Esophagus muscularis mucosa (tissue), 4 donors: ENCODE measurements around the gene ANKRD16.
A peak's percentile ranks its signal among the peaks of the same experiment; 100 is the strongest.

Source experiments
- EP300 ChIP-seq: sonication (generic); formaldehyde crosslinking; IDR thresholded peaks from one replicate; pipeline ENCODE4 v1.6.1; 2017; ENCODE audit warnings: antibody characterized with exemption
- POLR2A ChIP-seq: fragments of 450-650 bp; IDR thresholded peaks from one replicate; pipeline ENCODE4 v1.6.1; 2017; ENCODE audit warnings: antibody characterized with exemption, moderate library complexity, mild to moderate bottlenecking, low read depth
- POLR2AphosphoS5 ChIP-seq, 2 donors: sonication (generic); formaldehyde crosslinking; IDR thresholded peaks; one replicate each; pipeline ENCODE4 v1.6.1; 2017; ENCODE audit warnings: antibody characterized with exemption in 2 of 2
- TF ChIP-seq, protein P1 (sequence below), 3 experiments: fragments of 200-600 bp in 2 of 3; fragments of 450-650 bp in 1 of 3; sonication (generic) in 2 of 3; IDR thresholded peaks; one replicate each; pipeline ENCODE4 v1.5.1; 2017 to 2019; ENCODE audit warnings: antibody characterized with exemption in 3 of 3, mild to moderate bottlenecking in 2 of 3, moderate library complexity in 1 of 3

DNA sequence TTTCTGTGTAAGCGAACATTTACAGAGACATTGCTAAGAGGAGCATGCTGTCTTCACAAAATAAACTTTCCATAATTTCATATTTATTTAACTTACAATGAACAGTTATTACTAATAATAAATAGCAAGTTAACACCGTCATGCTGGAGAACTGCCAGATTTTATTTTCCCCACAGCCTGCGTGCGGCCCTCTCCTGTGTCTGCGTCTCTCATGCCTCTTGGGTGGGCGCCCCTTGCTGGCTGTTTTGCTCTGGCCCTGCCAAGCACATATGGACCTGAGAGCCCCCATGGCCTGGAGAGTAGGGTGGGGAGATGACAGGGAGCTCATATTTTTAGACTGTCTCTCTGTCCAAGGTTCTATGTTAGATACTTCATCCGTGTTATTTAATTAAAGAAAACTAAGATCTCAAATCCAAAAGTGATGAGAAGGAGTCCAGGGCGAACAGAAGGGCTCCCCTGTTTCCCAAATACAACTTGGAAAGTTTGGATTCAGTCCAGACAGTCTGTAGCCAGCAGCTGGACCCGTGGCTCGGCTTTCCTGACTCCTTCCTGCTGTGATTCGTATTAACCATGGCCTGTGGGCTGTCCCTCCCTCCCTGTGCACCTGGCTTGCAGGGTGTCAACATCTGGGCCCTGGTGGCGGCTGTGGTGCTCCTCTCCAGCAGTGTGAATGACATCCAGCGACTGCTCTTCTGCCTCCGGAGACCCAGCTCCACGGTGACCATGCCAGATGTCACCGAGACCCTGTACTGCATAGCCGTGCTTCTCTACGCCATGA, 20.8 kb upstream of the ANKRD16 start:
- TF ChIP-seq, protein P1, sequence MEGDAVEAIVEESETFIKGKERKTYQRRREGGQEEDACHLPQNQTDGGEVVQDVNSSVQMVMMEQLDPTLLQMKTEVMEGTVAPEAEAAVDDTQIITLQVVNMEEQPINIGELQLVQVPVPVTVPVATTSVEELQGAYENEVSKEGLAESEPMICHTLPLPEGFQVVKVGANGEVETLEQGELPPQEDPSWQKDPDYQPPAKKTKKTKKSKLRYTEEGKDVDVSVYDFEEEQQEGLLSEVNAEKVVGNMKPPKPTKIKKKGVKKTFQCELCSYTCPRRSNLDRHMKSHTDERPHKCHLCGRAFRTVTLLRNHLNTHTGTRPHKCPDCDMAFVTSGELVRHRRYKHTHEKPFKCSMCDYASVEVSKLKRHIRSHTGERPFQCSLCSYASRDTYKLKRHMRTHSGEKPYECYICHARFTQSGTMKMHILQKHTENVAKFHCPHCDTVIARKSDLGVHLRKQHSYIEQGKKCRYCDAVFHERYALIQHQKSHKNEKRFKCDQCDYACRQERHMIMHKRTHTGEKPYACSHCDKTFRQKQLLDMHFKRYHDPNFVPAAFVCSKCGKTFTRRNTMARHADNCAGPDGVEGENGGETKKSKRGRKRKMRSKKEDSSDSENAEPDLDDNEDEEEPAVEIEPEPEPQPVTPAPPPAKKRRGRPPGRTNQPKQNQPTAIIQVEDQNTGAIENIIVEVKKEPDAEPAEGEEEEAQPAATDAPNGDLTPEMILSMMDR (IDR thresholded peaks at IDR 0.05) = no peak
- TF ChIP-seq POLR2A (no peak), EP300 (no peak), POLR2AphosphoS5 (IDR thresholded peaks at IDR 0.05) (peak in 1 of 2 donors; percentile 10)
